ENCODE data around the gene SLC23A2.
A peak's percentile ranks its signal among the peaks of the same experiment; 100 is the strongest.
"Not testable (repeated sequence)": the region's sequence is repeated elsewhere in the genome, so short reads cannot be mapped to it uniquely, and the experiment has no call there.

The SLC23A2 gene

GRCh38 chr20:5005326-5005725, 4.0 kb upstream of the SLC23A2 start:
- DNase-seq, result no peak

GRCh38 chr20:5004825-5005224, 3.5 kb upstream of the SLC23A2 start:
- not testable (repeated sequence) for DNase-seq

- peak; percentile 11 for DNase-seq
These were observed 2.3 kb upstream of the SLC23A2 start for GRCh38 chr20:5003626-5004025.

GRCh38 chr20:5002077-5002413, 735 bp upstream of the SLC23A2 start:
- peak; percentile 36 for DNase-seq

- DNase-seq, result peak; percentile 61
These were observed 792 bp downstream of the SLC23A2 start for GRCh38 chr20:5000263-5001173.

GRCh38 chr20:4999788-5000187, 1.5 kb downstream of the SLC23A2 start:
- peak; percentile 86 for DNase-seq

GRCh38 chr20:4998160-4998651, 3.1 kb downstream of the SLC23A2 start:
- DNase-seq, result no peak

GRCh38 chr20:4997222-4997621, 4.1 kb downstream of the SLC23A2 start:
- no peak for DNase-seq

- DNase-seq, result no peak
These were observed 11.7 kb downstream of the SLC23A2 start for GRCh38 chr20:4989570-4989969.

GRCh38 chr20:4987130-4987529, 14.2 kb downstream of the SLC23A2 start:
- DNase-seq, result no peak

- no peak for DNase-seq
These were observed 15.7 kb downstream of the SLC23A2 start for GRCh38 chr20:4985658-4986057.

- no peak for DNase-seq
These were observed 19.0 kb downstream of the SLC23A2 start for GRCh38 chr20:4982281-4982680.

GRCh38 chr20:4979841-4980410, 21.4 kb downstream of the SLC23A2 start:
- DNase-seq, result no peak

GRCh38 chr20:4978050-4978918, 23.0 kb downstream of the SLC23A2 start:
- DNase-seq, result peak; percentile 25

GRCh38 chr20:4976014-4976413, 25.3 kb downstream of the SLC23A2 start:
- not testable (repeated sequence) for DNase-seq

- DNase-seq, result peak; percentile 48
These were observed 27.8 kb downstream of the SLC23A2 start for GRCh38 chr20:4973330-4974097.

GRCh38 chr20:4972506-4973251, 28.6 kb downstream of the SLC23A2 start:
- peak; percentile 93 for DNase-seq

- DNase-seq, result no peak
These were observed 30.2 kb downstream of the SLC23A2 start for GRCh38 chr20:4971064-4971463.

- DNase-seq, result no peak
These were observed 33.4 kb downstream of the SLC23A2 start for GRCh38 chr20:4967752-4968477.

GRCh38 chr20:4966826-4967751, 34.2 kb downstream of the SLC23A2 start:
- peak; percentile 32 for DNase-seq

Data from NCI-H69 (cell line).